GM12874 (cell line): ENCODE data around the gene ANKRD55.

Experiments
- CTCF ChIP-seq: IDR thresholded peaks from 2 replicates; pipeline ENCODE4 v1.5.1; 2011; ENCODE audit warnings: low read depth, mild to moderate bottlenecking, control low read depth, low read length, moderate library complexity; ENCODE audit not compliant: insufficient read depth

Gene ANKRD55

GRCh38 chr5:56072863-56073766 lies 160.0 kb downstream of the ANKRD55 start:
- no peak for TF ChIP-seq CTCF

- no peak for TF ChIP-seq CTCF
Measured at GRCh38 chr5:56071470-56071869, 161.7 kb downstream of the ANKRD55 start.

GRCh38 chr5:56070851-56071465 lies 162.2 kb downstream of the ANKRD55 start:
- no peak for TF ChIP-seq CTCF

GRCh38 chr5:56069652-56070226 lies 163.4 kb downstream of the ANKRD55 start:
- no peak for TF ChIP-seq CTCF

GRCh38 chr5:56066931-56067450 lies 166.1 kb downstream of the ANKRD55 start:
- TF ChIP-seq CTCF, result no peak

- TF ChIP-seq CTCF, result no peak
Measured at GRCh38 chr5:56064984-56065383, 168.1 kb downstream of the ANKRD55 start.
